Stimulated activated CD4-positive, alpha-beta T cell treated with anti-CD3 and anti-CD28 coated beads, Interleukin-12 subunit alpha, Interleukin-12 subunit beta, amount 100 ng/mL, for 4 hours (primary cell): ENCODE measurements around the gene HYDIN.
A peak's percentile ranks its signal among the peaks of the same experiment; 100 is the strongest.
"Not testable (repeated sequence)": the region's sequence is repeated elsewhere in the genome, so short reads cannot be mapped to it uniquely, and the experiment has no call there.

ENCODE experiments used
- DNase-seq: peaks from one replicate; pipeline ENCODE4 v3.0.0-alpha.2; 2020

HYDIN gene

GRCh38 chr16:70822734-70823133, 407.8 kb downstream of the HYDIN start:
- DNase-seq: not testable (repeated sequence)

- not testable (repeated sequence) for DNase-seq
Observed at GRCh38 chr16:70818088-70818487, 412.4 kb downstream of the HYDIN start.

- no peak for DNase-seq
Observed at GRCh38 chr16:70809392-70810060, 421.0 kb downstream of the HYDIN start.

- no peak for DNase-seq
Observed at GRCh38 chr16:70808371-70808770, 422.2 kb downstream of the HYDIN start.

GRCh38 chr16:70805787-70806186, 424.7 kb downstream of the HYDIN start:
- no peak for DNase-seq

- no peak for DNase-seq
Observed at GRCh38 chr16:70805380-70805779, 425.1 kb downstream of the HYDIN start.

GRCh38 chr16:70804734-70805169, 425.8 kb downstream of the HYDIN start:
- no peak for DNase-seq

GRCh38 chr16:70804153-70804733, 426.3 kb downstream of the HYDIN start:
- DNase-seq: no peak

- no peak for DNase-seq
Observed at GRCh38 chr16:70803319-70803718, 427.2 kb downstream of the HYDIN start.

GRCh38 chr16:70801611-70802010, 428.9 kb downstream of the HYDIN start:
- DNase-seq: no peak

- peak; percentile 97 for DNase-seq
Observed at GRCh38 chr16:70800781-70801480, 429.6 kb downstream of the HYDIN start, which contains the start of gene VAC14. Gene VAC14 (minus strand): TSS chr16:70801158. CDS start chr16:70800900, 258 bp downstream.

GRCh38 chr16:70800311-70800710, 430.2 kb downstream of the HYDIN start:
- no peak for DNase-seq

- no peak for DNase-seq
Observed at GRCh38 chr16:70796301-70796700, 434.2 kb downstream of the HYDIN start.

- no peak for DNase-seq
Observed at GRCh38 chr16:70795296-70795912, 435.1 kb downstream of the HYDIN start.

- no peak for DNase-seq
Observed at GRCh38 chr16:70793851-70794502, 436.5 kb downstream of the HYDIN start.

- no peak for DNase-seq
Observed at GRCh38 chr16:70790815-70791214, 439.7 kb downstream of the HYDIN start.

GRCh38 chr16:70789595-70790447, 440.7 kb downstream of the HYDIN start:
- DNase-seq: no peak

GRCh38 chr16:70788668-70789594, 441.6 kb downstream of the HYDIN start:
- no peak for DNase-seq

GRCh38 chr16:70786020-70786755, 444.3 kb downstream of the HYDIN start:
- no peak for DNase-seq
